ENCODE results near the gene CDK15. TPM values are rescaled to one million over a fixed set of nuclear protein-coding genes. Genes with fewer than 3 reads are reported as not detected.
"Not testable (repeated sequence)": the region's sequence is repeated elsewhere in the genome, so short reads cannot be mapped to it uniquely, and the experiment has no call there.

The CDK15 gene
- total and polyA plus RNA-seq, 10 donors: 0.02 to 0.64 (median 0.16) TPM; not detected in 6

DNA sequence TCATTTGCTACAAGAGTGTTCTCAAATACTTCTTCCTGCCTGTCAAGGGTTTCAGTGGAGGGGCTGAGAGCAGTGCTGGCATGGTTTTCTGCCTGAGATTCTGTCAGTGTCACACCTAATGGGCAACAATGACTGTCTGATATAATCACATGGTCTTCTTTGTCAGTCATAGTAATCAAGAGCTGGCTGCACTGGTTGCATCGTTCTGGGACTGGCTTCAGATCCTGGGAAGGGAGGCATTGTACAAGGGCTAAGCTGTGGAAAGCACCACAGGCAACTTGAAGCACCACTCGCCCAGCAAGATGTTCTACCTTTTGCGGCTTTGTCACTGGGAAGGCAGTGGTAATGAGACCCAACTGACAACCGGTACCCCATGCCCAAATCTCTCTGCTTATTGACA lies 45.2 kb upstream of the CDK15 start:
- Histone ChIP-seq H3K4me3 (no peak overlapping the region), H3K4me1 (no peaks in the 10 kb centered on the region), H3K36me3 (peaks cover 0 to 75% (median 31%) of the 10 kb centered on the region in 6 donors), H3K27me3 (replicated peaks in 1 of 7) (no peaks in the 10 kb centered on the region), H3K27ac (no peak overlapping the region), H3K9me3 (no peaks in the 10 kb centered on the region)
- DNase-seq: no peak
- TF ChIP-seq POLR2AphosphoS5 (IDR thresholded peaks at IDR 0.05) (no peak), POLR2A (IDR thresholded peaks at IDR 0.05) (no peak)
- TF ChIP-seq, protein P1, sequence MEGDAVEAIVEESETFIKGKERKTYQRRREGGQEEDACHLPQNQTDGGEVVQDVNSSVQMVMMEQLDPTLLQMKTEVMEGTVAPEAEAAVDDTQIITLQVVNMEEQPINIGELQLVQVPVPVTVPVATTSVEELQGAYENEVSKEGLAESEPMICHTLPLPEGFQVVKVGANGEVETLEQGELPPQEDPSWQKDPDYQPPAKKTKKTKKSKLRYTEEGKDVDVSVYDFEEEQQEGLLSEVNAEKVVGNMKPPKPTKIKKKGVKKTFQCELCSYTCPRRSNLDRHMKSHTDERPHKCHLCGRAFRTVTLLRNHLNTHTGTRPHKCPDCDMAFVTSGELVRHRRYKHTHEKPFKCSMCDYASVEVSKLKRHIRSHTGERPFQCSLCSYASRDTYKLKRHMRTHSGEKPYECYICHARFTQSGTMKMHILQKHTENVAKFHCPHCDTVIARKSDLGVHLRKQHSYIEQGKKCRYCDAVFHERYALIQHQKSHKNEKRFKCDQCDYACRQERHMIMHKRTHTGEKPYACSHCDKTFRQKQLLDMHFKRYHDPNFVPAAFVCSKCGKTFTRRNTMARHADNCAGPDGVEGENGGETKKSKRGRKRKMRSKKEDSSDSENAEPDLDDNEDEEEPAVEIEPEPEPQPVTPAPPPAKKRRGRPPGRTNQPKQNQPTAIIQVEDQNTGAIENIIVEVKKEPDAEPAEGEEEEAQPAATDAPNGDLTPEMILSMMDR (IDR thresholded peaks at IDR 0.05 in 8 of 11, conservative IDR thresholded peaks at IDR 0.05 in 3 of 11): no peak
- intact Hi-C loops (cut with DNase I; ENCODE audit: low total_unique reads): no loop called here
- 89 to 98% (median 95%) methylated on average over 4 of the region's 4 CpGs for WGBS, 5 donors

DNA sequence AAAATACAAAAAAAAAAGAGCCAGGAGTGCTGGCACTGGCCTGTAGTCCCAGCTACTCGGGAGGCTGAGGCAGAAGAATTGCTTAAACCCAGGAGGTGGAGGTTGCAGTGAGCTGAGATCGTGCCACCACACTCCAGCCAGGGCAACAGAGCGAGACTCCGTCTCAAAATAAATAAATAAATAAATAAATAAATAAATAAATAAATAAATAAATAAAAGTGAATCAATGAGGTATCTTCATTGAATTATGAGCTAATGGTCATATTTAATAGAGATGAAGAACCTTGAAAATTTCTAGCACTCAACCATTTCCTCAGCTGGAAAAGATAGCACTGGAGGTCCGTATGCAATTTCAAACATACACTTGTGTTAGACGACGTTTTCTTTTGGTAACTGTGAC lies 41.9 kb upstream of the CDK15 start:
- WGBS, 5 donors: 92 to 97% (median 94%) methylated on average over 7 of the region's 7 CpGs
- H3K4me3 ChIP-seq; DNase-seq; H3K27me3 ChIP-seq (replicated peaks in 1 of 7); H3K9me3 ChIP-seq; H3K27ac ChIP-seq; H3K4me1 ChIP-seq; intact Hi-C loops (cut with DNase I; ENCODE audit: low total_unique reads): not testable (repeated sequence)
- peaks cover 0 to 73% (median 25%) of the 10 kb centered on the region in 6 donors for H3K36me3 ChIP-seq

DNA sequence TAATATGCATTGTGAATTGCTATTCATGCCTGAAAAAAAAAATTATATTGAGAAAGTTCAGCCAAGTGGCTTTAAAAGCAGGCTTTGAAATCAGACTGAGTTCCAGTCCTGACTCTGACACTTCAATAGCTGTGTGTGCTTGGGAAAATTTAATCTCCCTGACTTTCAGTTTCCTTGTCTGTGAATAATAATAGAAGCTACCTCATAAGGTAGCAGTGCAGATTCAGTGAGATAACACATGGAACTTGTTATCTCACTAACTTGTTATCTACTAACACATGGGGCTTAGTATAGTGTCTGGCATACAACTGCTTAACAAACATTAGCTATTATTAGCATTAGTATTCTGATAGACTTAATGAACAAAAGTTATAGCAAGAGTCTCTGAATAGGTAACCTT lies 40.5 kb upstream of the CDK15 start:
- intact Hi-C loops (cut with DNase I; ENCODE audit: low total_unique reads): no loop called here
- H3K27ac ChIP-seq: no peak overlapping the region
- H3K27me3 ChIP-seq (replicated peaks in 1 of 7): no peaks in the 10 kb centered on the region

DNA sequence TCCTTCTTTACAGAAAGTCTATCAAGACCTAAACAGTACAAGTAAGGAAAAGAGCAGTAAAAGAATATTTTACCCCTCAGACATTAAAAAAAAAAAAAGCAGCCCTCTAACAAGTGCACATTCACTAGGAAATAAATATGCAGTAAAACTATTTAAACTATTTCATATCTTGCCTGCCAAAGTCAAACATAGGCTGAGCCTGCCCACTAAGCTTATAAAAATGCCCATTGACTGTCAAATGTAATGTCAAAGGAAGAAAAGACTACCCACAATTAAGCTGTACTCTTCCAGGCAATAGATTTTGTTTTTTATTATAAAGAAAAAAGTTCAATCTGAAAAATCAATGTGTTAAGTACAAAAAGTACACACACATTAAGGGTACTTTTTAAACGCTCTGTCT lies 37.4 kb upstream of the CDK15 start:
- no peak overlapping the region for H3K4me3 ChIP-seq
- no peaks in the 10 kb centered on the region for H3K27me3 ChIP-seq (replicated peaks in 1 of 7)
- no peak for TF ChIP-seq POLR2A (IDR thresholded peaks at IDR 0.05)
- TF ChIP-seq POLR2AphosphoS5 (IDR thresholded peaks at IDR 0.05): no peak
- TF ChIP-seq, protein P1 (IDR thresholded peaks at IDR 0.05 in 8 of 11, conservative IDR thresholded peaks at IDR 0.05 in 3 of 11): no peak
- H3K4me1 ChIP-seq: no peaks in the 10 kb centered on the region
- H3K9me3 ChIP-seq: no peaks in the 10 kb centered on the region
- no peak for DNase-seq
- H3K27ac ChIP-seq: no peak overlapping the region
- intact Hi-C loops (cut with DNase I; ENCODE audit: low total_unique reads): no loop called here
- 86 to 95% (median 90%) methylated on average over 1 of the region's 1 CpG for WGBS, 5 donors
- peaks cover 0 to 32% (median 7%) of the 10 kb centered on the region in 6 donors for H3K36me3 ChIP-seq

More for the DNA sequence above, 40.5 kb upstream of the CDK15 start:
- Histone ChIP-seq H3K4me1 (no peaks in the 10 kb centered on the region), H3K4me3 (no peak overlapping the region), H3K36me3 (peaks cover 0 to 60% (median 20%) of the 10 kb centered on the region in 6 donors), H3K9me3 (no peaks in the 10 kb centered on the region)
- no peak for DNase-seq
- no peak for TF ChIP-seq POLR2A (IDR thresholded peaks at IDR 0.05)
- TF ChIP-seq POLR2AphosphoS5 (IDR thresholded peaks at IDR 0.05): no peak
- TF ChIP-seq, protein P1 (IDR thresholded peaks at IDR 0.05 in 8 of 11, conservative IDR thresholded peaks at IDR 0.05 in 3 of 11): no peak
